ENCODE results near the gene RCSD1.

RCSD1 gene

GRCh38 chr1:167713330-167714081 lies 83.5 kb downstream of the RCSD1 start:
- in situ Hi-C loops (cut with HindIII; ENCODE audit: low pct_ligation_motif_present, low sequenced_read_pairs): no loop called here
- Histone ChIP-seq H3K36me3 (replicated peaks) (no peaks in the 10 kb centered on the region), H3K4me3 (ENCODE audit: low read depth, low read length) (peak overlapping the region; percentile 95), H3K27ac (no peak overlapping the region), H3K27me3 (replicated peaks) (no peaks in the 10 kb centered on the region)
- TF ChIP-seq, protein P1, sequence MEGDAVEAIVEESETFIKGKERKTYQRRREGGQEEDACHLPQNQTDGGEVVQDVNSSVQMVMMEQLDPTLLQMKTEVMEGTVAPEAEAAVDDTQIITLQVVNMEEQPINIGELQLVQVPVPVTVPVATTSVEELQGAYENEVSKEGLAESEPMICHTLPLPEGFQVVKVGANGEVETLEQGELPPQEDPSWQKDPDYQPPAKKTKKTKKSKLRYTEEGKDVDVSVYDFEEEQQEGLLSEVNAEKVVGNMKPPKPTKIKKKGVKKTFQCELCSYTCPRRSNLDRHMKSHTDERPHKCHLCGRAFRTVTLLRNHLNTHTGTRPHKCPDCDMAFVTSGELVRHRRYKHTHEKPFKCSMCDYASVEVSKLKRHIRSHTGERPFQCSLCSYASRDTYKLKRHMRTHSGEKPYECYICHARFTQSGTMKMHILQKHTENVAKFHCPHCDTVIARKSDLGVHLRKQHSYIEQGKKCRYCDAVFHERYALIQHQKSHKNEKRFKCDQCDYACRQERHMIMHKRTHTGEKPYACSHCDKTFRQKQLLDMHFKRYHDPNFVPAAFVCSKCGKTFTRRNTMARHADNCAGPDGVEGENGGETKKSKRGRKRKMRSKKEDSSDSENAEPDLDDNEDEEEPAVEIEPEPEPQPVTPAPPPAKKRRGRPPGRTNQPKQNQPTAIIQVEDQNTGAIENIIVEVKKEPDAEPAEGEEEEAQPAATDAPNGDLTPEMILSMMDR (IDR thresholded peaks at IDR 0.05; ENCODE audit: low read depth, low read length, missing control alignments): no peak
- DNase-seq: no peak

DNA sequence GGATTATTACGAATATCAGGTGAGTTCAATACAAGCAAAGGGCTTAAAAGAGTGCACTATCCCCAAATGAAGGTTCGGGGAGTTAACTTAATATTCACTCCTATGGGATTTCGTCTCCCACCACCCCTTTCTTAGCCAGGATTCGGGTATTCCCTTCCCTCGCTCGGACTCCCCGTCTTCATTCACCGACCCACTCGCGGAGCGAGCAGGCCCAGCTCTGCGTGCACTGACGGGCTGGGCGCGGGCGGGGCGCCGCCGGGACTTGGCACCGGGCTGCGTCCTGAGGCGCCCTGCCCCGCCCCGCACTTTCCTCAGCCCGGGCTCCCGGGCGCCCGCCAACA lies 84.0 kb downstream of the RCSD1 start:
- DNase-seq: no peak
- in situ Hi-C loops (cut with HindIII; ENCODE audit: low pct_ligation_motif_present, low sequenced_read_pairs): no loop called here
- Histone ChIP-seq H3K36me3 (replicated peaks) (no peaks in the 10 kb centered on the region), H3K4me3 (ENCODE audit: low read depth, low read length) (peak overlapping the region; percentile 95), H3K27ac (peak overlapping the region; percentile 81), H3K27me3 (replicated peaks) (no peaks in the 10 kb centered on the region)
- TF ChIP-seq, protein P1 (IDR thresholded peaks at IDR 0.05; ENCODE audit: low read depth, low read length, missing control alignments): no peak

- peak overlapping the region; percentile 81 for H3K27ac ChIP-seq
- in situ Hi-C loops (cut with HindIII; ENCODE audit: low pct_ligation_motif_present, low sequenced_read_pairs): no loop called here
- DNase-seq: peak; percentile 79
- no peaks in the 10 kb centered on the region for H3K36me3 ChIP-seq (replicated peaks)
- no peaks in the 10 kb centered on the region for H3K27me3 ChIP-seq (replicated peaks)
- TF ChIP-seq, protein P1 (IDR thresholded peaks at IDR 0.05; ENCODE audit: low read depth, low read length, missing control alignments): peak; percentile 12
- peak overlapping the region; percentile 95 for H3K4me3 ChIP-seq (ENCODE audit: low read depth, low read length)
Measured at GRCh38 chr1:167714439-167715156, 84.6 kb downstream of the RCSD1 start.

GRCh38 chr1:167715157-167715999 lies 85.3 kb downstream of the RCSD1 start:
- Histone ChIP-seq H3K27me3 (replicated peaks) (no peaks in the 10 kb centered on the region), H3K36me3 (replicated peaks) (no peaks in the 10 kb centered on the region), H3K27ac (peak overlapping the region; percentile 81), H3K4me3 (ENCODE audit: low read depth, low read length) (peak overlapping the region; percentile 95)
- in situ Hi-C loops (cut with HindIII; ENCODE audit: low pct_ligation_motif_present, low sequenced_read_pairs): no loop called here
- DNase-seq: peak; percentile 81
- TF ChIP-seq, protein P1 (IDR thresholded peaks at IDR 0.05; ENCODE audit: low read depth, low read length, missing control alignments): peak; percentile 88

- peak overlapping the region; percentile 95 for H3K4me3 ChIP-seq (ENCODE audit: low read depth, low read length)
- no peak for DNase-seq
- TF ChIP-seq, protein P1 (IDR thresholded peaks at IDR 0.05; ENCODE audit: low read depth, low read length, missing control alignments): no peak
- H3K27ac ChIP-seq: peak overlapping the region; percentile 35
- H3K36me3 ChIP-seq (replicated peaks): no peaks in the 10 kb centered on the region
- H3K27me3 ChIP-seq (replicated peaks): no peaks in the 10 kb centered on the region
- in situ Hi-C loops (cut with HindIII; ENCODE audit: low pct_ligation_motif_present, low sequenced_read_pairs): no loop called here
Measured at GRCh38 chr1:167716000-167716271, 85.9 kb downstream of the RCSD1 start.
